ENCODE measurements around the gene PRPF6. TPM values are rescaled to one million over a fixed set of nuclear protein-coding genes. Genes with fewer than 3 reads are reported as not detected.

PRPF6 gene
- total and polyA plus RNA-seq, 2 of the 13 experiments (the other 11 are each of a cell fraction or from before 2014, with no cell fraction given): 63.7 to 101 TPM

DNA sequence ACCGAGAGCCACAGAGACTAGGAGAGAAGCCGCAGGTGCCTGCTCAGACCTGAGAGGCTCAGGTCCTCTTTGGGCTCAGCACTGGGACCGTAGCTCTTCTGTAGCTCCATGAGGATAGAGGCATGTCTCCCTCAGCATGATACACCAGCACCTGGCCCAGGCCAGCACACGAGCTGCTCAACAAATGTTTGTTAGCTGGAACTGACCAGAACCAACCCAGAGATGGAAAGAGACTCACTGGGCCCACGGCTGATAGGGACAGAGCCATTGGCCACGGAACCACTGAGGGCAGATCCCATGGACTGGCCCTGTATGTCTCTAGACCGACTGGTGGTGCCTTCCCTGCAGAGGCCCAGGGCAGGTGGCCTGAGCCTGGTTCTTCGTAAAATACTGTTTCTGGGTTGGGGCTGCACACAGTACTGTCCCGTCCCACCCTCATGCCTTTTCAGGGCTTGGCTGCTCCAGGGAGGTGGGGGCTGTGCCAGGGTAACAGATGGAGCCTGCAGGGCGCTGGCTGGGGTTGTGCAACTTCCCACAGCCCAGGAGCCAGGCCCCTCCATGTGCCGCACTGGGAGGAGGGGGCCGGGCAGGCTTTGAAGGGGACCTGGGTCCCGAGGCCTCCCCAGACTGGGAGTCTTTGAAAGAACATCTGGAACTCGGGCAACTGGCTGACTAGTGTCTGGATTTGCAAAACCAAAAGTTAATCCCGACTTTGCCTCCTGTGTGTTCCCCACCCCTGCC is 60.3 kb downstream of the PRPF6 start (continued):
- no peak for TF ChIP-seq MYNN (CRISPR knock-in tag; IDR thresholded peaks at IDR 0.05; ENCODE audit: low read depth)
- TF ChIP-seq, protein P1, sequence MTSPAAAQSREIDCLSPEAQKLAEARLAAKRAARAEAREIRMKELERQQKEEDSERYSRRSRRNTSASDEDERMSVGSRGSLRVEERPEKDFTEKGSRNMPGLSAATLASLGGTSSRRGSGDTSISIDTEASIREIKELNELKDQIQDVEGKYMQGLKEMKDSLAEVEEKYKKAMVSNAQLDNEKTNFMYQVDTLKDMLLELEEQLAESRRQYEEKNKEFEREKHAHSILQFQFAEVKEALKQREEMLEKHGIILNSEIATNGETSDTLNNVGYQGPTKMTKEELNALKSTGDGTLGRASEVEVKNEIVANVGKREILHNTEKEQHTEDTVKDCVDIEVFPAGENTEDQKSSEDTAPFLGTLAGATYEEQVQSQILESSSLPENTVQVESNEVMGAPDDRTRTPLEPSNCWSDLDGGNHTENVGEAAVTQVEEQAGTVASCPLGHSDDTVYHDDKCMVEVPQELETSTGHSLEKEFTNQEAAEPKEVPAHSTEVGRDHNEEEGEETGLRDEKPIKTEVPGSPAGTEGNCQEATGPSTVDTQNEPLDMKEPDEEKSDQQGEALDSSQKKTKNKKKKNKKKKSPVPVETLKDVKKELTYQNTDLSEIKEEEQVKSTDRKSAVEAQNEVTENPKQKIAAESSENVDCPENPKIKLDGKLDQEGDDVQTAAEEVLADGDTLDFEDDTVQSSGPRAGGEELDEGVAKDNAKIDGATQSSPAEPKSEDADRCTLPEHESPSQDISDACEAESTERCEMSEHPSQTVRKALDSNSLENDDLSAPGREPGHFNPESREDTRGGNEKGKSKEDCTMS (CRISPR knock-in tag; conservative IDR thresholded peaks at IDR 0.05): peak; percentile 69; the same call in 1 of the 2 replicates
- TF ChIP-seq JUNB (CRISPR knock-in tag; IDR thresholded peaks at IDR 0.05; ENCODE audit: borderline replicate concordance): no peak
- no peak for TF ChIP-seq PHB2 (IDR thresholded peaks at IDR 0.05; ENCODE audit: partially characterized antibody)
- TF ChIP-seq ZNF335 (CRISPR knock-in tag; IDR thresholded peaks at IDR 0.05): no peak
- 0 out of 2 replicates have a peak, but pooled peaks have one; percentile 74 for TF ChIP-seq ZNF543 (CRISPR knock-in tag; IDR thresholded peaks at IDR 0.05)
- TF ChIP-seq FOXP1 (IDR thresholded peaks at IDR 0.05): no peak
- TF ChIP-seq FOXP1 (CRISPR knock-in tag; IDR thresholded peaks at IDR 0.05): no peak
- TF ChIP-seq, protein P2, sequence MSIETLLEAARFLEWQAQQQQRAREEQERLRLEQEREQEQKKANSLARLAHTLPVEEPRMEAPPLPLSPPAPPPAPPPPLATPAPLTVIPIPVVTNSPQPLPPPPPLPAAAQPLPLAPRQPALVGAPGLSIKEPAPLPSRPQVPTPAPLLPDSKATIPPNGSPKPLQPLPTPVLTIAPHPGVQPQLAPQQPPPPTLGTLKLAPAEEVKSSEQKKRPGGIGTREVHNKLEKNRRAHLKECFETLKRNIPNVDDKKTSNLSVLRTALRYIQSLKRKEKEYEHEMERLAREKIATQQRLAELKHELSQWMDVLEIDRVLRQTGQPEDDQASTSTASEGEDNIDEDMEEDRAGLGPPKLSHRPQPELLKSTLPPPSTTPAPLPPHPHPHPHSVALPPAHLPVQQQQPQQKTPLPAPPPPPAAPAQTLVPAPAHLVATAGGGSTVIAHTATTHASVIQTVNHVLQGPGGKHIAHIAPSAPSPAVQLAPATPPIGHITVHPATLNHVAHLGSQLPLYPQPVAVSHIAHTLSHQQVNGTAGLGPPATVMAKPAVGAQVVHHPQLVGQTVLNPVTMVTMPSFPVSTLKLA (IDR thresholded peaks at IDR 0.05): 0 out of 2 replicates have a peak, but pooled peaks have one; percentile 15
- no peak for TF ChIP-seq MTF1 (CRISPR knock-in tag; IDR thresholded peaks at IDR 0.05)
- TF ChIP-seq, protein P3, sequence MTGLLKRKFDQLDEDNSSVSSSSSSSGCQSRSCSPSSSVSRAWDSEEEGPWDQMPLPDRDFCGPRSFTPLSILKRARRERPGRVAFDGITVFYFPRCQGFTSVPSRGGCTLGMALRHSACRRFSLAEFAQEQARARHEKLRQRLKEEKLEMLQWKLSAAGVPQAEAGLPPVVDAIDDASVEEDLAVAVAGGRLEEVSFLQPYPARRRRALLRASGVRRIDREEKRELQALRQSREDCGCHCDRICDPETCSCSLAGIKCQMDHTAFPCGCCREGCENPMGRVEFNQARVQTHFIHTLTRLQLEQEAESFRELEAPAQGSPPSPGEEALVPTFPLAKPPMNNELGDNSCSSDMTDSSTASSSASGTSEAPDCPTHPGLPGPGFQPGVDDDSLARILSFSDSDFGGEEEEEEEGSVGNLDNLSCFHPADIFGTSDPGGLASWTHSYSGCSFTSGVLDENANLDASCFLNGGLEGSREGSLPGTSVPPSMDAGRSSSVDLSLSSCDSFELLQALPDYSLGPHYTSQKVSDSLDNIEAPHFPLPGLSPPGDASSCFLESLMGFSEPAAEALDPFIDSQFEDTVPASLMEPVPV (CRISPR knock-in tag; IDR thresholded peaks at IDR 0.05): peak; percentile 82; the same call in 1 of the 2 replicates
- TF ChIP-seq, protein P4, sequence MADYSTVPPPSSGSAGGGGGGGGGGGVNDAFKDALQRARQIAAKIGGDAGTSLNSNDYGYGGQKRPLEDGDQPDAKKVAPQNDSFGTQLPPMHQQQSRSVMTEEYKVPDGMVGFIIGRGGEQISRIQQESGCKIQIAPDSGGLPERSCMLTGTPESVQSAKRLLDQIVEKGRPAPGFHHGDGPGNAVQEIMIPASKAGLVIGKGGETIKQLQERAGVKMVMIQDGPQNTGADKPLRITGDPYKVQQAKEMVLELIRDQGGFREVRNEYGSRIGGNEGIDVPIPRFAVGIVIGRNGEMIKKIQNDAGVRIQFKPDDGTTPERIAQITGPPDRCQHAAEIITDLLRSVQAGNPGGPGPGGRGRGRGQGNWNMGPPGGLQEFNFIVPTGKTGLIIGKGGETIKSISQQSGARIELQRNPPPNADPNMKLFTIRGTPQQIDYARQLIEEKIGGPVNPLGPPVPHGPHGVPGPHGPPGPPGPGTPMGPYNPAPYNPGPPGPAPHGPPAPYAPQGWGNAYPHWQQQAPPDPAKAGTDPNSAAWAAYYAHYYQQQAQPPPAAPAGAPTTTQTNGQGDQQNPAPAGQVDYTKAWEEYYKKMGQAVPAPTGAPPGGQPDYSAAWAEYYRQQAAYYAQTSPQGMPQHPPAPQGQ (CRISPR knock-in tag; IDR thresholded peaks at IDR 0.05; ENCODE audit: borderline replicate concordance): no peak
- 0 out of 2 replicates have a peak, but pooled peaks have one; percentile 76 for TF ChIP-seq ZNF557 (CRISPR knock-in tag; IDR thresholded peaks at IDR 0.05)
- 0 out of 2 replicates have a peak, but pooled peaks have one; percentile 17 for TF ChIP-seq ZMAT3 (CRISPR knock-in tag; conservative IDR thresholded peaks at IDR 0.05)
- no peak for TF ChIP-seq ZNF652 (CRISPR knock-in tag; IDR thresholded peaks at IDR 0.05; ENCODE audit: borderline replicate concordance, low read depth)
- TF ChIP-seq, protein P5, sequence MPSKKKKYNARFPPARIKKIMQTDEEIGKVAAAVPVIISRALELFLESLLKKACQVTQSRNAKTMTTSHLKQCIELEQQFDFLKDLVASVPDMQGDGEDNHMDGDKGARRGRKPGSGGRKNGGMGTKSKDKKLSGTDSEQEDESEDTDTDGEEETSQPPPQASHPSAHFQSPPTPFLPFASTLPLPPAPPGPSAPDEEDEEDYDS (CRISPR knock-in tag; IDR thresholded peaks at IDR 0.05): peak; percentile 11; the same call in 1 of the 2 replicates

All from HepG2 (cell line).